Esophagus muscularis mucosa (tissue), 3 donors: ENCODE measurements around the gene AACS.

ENCODE experiments used
- CTCF ChIP-seq, 3 experiments: fragments of 200-600 bp in 2 of 3; fragments of 450-650 bp in 1 of 3; sonication (generic) in 2 of 3; IDR thresholded peaks; one replicate each; pipeline ENCODE4 v1.5.1; 2017 to 2019; ENCODE audit warnings: antibody characterized with exemption in 3 of 3, mild to moderate bottlenecking in 2 of 3, moderate library complexity in 1 of 3
- POLR2AphosphoS5 ChIP-seq, 2 donors: sonication (generic); formaldehyde crosslinking; IDR thresholded peaks; one replicate each; pipeline ENCODE4 v1.6.1; 2017; ENCODE audit warnings: antibody characterized with exemption in 2 of 2

GRCh38 chr12:125148316-125148715 is 83.1 kb downstream of the AACS start:
- TF ChIP-seq POLR2AphosphoS5 (IDR thresholded peaks at IDR 0.05) (no peak), CTCF (IDR thresholded peaks at IDR 0.05) (no peak)
